ENCODE measurements around the gene AGBL4.
A peak's percentile ranks its signal among the peaks of the same experiment; 100 is the strongest.

AGBL4 gene

DNA sequence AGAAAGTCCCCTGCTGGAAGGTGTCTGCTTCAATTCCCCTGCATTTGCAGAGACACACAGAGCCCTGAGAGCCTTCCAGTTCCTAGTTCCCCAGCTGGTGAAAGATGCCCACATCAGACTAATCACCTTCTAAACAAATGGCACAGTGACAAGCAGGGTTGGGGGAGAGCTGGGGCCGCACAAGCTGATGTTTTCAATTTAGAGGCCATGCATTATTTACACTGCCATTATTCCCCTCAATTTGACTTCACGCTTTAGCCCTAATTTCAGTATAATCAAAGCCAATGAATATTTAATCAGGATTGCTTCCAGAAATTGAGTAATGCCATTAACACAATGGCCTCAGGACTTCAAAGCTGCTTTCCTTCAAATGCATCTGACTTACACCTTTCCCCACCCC, 1328.6 kb downstream of the AGBL4 start:
- H3K4me3 ChIP-seq (ENCODE audit: low read depth, low read length): no peak overlapping the region
- TF ChIP-seq, protein P1, sequence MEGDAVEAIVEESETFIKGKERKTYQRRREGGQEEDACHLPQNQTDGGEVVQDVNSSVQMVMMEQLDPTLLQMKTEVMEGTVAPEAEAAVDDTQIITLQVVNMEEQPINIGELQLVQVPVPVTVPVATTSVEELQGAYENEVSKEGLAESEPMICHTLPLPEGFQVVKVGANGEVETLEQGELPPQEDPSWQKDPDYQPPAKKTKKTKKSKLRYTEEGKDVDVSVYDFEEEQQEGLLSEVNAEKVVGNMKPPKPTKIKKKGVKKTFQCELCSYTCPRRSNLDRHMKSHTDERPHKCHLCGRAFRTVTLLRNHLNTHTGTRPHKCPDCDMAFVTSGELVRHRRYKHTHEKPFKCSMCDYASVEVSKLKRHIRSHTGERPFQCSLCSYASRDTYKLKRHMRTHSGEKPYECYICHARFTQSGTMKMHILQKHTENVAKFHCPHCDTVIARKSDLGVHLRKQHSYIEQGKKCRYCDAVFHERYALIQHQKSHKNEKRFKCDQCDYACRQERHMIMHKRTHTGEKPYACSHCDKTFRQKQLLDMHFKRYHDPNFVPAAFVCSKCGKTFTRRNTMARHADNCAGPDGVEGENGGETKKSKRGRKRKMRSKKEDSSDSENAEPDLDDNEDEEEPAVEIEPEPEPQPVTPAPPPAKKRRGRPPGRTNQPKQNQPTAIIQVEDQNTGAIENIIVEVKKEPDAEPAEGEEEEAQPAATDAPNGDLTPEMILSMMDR (IDR thresholded peaks at IDR 0.05; ENCODE audit: borderline replicate concordance, insufficient read depth, low read depth, low read length): no peak

DNA sequence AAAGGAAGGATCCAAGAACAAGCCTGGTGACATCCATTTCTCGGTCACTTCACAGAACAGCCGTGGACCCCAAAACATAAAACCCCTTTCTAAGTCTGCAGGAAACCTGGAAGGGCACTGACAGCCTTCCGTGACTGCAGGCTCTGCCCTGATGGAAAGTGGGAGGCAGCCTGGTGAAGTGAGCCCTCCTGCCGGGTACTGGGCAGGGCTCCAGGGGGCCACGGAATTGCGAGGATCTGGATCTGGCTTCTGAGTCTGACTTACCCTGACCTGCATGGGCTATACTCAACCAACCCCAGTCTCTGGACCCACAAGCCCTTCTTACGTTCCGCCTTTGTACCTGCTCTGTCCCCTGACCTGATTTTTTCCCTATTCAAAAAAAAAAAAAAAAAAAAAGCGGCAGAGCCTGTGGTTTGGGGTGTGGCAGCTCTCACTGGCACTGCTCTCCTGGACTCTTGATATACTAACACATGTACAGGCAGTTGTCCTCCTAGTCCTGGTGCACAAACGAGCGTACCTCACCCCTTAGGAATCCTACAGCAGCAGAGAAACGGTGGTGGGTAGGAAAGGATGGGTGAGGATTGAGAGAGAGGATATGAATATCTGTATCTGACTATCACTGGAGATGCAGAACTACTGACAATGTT, 1330.0 kb downstream of the AGBL4 start:
- no peak overlapping the region for H3K4me3 ChIP-seq (ENCODE audit: low read depth, low read length)
- TF ChIP-seq, protein P1 (IDR thresholded peaks at IDR 0.05; ENCODE audit: borderline replicate concordance, insufficient read depth, low read depth, low read length): no peak

DNA sequence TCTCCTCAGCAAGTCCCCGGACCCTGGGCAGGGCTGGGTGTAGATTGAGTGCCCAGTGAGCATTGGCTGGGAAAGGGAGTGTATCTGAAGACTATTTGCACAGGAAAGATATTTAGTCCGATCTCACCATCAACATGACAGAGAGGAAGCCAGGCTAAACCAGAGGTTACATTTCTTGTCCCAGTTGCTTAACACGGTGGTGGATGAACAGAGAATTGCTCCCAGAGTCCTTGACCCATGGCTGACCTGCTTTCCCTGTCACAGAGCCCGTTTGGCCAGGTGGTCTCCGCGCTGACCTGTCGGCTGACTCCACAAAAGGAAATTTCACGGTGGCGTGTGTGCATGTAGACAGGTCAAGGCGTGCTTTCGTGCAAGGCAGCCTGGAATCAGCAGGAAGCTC, 1330.6 kb downstream of the AGBL4 start:
- H3K4me3 ChIP-seq (ENCODE audit: low read depth, low read length): no peak overlapping the region
- TF ChIP-seq, protein P1 (IDR thresholded peaks at IDR 0.05; ENCODE audit: borderline replicate concordance, insufficient read depth, low read depth, low read length): no peak

DNA sequence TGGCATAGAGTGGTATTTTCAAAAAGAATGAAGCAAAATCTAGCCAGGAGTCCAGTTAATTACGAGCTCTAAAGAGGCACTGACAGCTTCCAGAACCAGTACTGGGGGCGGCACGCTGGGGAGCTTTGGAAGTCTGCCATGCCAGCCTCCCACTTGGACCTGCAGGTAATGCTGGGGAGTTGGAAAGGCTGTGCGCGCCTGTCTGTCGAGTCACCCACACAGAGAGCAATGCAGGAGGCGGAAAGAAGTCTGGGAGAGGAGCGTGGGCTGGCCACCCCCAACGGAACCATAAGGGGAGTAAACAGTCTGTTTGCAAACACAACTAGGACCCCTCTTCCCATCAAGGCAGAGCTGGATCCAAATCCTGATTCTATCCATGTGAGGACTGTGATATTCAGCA, 1331.5 kb downstream of the AGBL4 start:
- TF ChIP-seq, protein P1 (IDR thresholded peaks at IDR 0.05; ENCODE audit: borderline replicate concordance, insufficient read depth, low read depth, low read length): no peak
- no peak overlapping the region for H3K4me3 ChIP-seq (ENCODE audit: low read depth, low read length)

DNA sequence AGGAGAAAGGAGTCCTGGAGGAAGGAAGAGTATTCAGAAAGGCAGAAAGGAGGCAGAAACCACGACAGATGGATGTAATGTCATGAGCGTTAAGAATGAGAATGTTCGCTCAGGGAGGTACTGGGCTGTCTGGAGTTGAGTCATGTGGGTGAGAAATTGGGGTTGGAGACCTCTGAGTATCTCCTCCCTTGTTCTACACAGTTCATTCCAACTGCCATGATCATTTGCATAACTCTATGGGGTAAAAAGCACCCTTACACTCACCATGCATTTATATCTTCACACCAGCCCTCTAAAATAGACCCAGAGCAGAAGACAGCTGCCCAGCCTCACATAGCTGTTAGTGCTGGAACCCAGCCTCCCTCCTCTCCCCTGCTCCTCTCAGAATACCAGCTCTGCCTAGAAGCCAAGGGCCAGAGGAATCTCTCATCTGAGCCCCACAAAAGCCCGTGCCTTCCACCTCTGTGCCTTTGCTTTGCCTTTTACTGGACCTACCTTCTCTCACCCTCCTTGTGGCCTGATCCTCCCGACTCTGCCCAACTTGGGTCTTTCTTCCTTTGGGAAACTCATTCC, 1332.2 kb downstream of the AGBL4 start:
- H3K4me3 ChIP-seq (ENCODE audit: low read depth, low read length): no peak overlapping the region

DNA sequence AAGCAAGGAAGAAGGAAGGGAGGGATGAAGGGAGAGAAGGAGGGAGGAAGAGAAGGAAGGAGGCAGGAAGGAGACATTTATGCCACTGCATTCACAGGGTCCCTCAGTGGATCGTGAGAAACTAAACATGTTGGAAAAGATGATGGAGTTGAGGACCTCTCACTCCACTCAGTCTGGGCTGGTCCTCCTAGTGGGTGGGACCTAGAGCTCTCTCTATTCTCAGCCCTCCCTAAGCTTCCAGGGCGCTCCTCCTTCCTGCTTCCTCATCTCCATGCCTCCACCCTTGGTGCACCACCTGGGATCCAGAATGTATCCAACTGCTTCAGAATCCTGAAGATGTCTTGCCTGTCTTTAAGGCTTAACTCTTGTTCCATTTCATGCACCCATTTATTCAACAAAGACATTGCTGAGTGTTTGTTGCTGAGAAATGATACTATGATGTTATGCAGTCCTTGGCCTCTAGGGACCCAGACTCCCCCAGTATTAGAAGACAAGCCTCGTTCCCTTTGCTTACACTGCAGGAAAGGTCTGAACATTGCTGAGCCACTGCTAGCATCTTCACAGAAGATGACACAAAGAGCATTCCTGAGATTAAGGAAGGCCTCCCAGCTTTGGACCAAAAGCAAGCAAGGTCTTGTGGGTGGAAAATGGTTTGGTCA, 1335.5 kb downstream of the AGBL4 start:
- no peak overlapping the region for H3K4me3 ChIP-seq (ENCODE audit: low read depth, low read length)
- TF ChIP-seq, protein P1 (IDR thresholded peaks at IDR 0.05; ENCODE audit: borderline replicate concordance, insufficient read depth, low read depth, low read length): peak; percentile 49; the same call in 1 of the 2 replicates

More for the DNA sequence above, 1332.2 kb downstream of the AGBL4 start:
- TF ChIP-seq, protein P1 (IDR thresholded peaks at IDR 0.05; ENCODE audit: borderline replicate concordance, insufficient read depth, low read depth, low read length): no peak
